CD4-positive, alpha-beta T cell (primary cell): Measurements from ENCODE around the gene NDRG2. TPM values are rescaled to one million over a fixed set of nuclear protein-coding genes. Genes with fewer than 3 reads are reported as not detected.
A peak's percentile ranks its signal among the peaks of the same experiment; 100 is the strongest.

Source experiments
- ATAC-seq: fragments of 200-7000 bp; cut with Tn5 transposase; one replicate; pipeline ENCODE4 v1.10.0; 2022; ENCODE audit warnings: mild to moderate bottlenecking; ENCODE audit not compliant: poor library complexity
- CTCF ChIA-PET: fragments of 350-600 bp; sonication (Branson Sonifier 250); formaldehyde crosslinking; loops from one replicate; lab custom pipeline; 2021; ENCODE audit warnings: antibody characterized with exemption, inconsistent platforms; lab: Charles Lee
- POLR2A ChIA-PET: fragments of 350-600 bp; sonication (Branson Sonifier 250); formaldehyde crosslinking; loops from one replicate; lab custom pipeline; 2021; ENCODE audit warnings: antibody characterized with exemption, inconsistent platforms; lab: Charles Lee
- DNase-seq, 14 experiments: peaks; one replicate each; pipeline ENCODE4 v3.0.0-alpha.2; 2013 to 2020; ENCODE audit warnings: mixed read lengths in 2 of 14
- H3K27ac ChIP-seq, 2 donors: one replicate each; pipeline versions ENCODE4 v1.5.1 to v1.7.0; 2013; ENCODE audit warnings: low read length in 2 of 2, low read depth in 1 of 2, mild to moderate bottlenecking in 1 of 2
- H3K27me3 ChIP-seq, 2 experiments: 1 replicate in 1 of 2; 2 replicates in 1 of 2; pipeline versions ENCODE4 v1.6.1 to v1.7.0; 2013; ENCODE audit warnings: low read length in 2 of 2, control low read depth in 1 of 2, mild to moderate bottlenecking in 1 of 2, moderate library complexity in 1 of 2; ENCODE audit not compliant: insufficient read depth in 2 of 2, control insufficient read depth in 1 of 2
- H3K36me3 ChIP-seq: one replicate; pipeline ENCODE4 v1.6.1; 2013; ENCODE audit warnings: low read length, control low read depth; ENCODE audit not compliant: insufficient read depth
- H3K4me1 ChIP-seq: one replicate; pipeline ENCODE4 v1.6.1; 2013; ENCODE audit warnings: low read length, control low read depth; ENCODE audit not compliant: insufficient read depth
- H3K4me3 ChIP-seq: one replicate; pipeline ENCODE4 v1.5.1; 2013; ENCODE audit warnings: mild to moderate bottlenecking, low read length, moderate library complexity
- H3K9me3 ChIP-seq, 2 experiments: 1 replicate in 1 of 2; 2 replicates in 1 of 2; pipeline versions ENCODE4 v1.6.1 to v1.7.0; 2013; ENCODE audit warnings: low read length in 2 of 2, mild to moderate bottlenecking in 2 of 2, control low read depth in 1 of 2, moderate library complexity in 1 of 2; ENCODE audit not compliant: control insufficient read depth in 1 of 2, insufficient read depth in 1 of 2
- H3K27ac Mint-ChIP-seq: one replicate; pipeline ENCODE4 v1.8.0; 2020; ENCODE audit warnings: mixed read lengths
- H3K27me3 Mint-ChIP-seq: one replicate; pipeline ENCODE4 v1.8.0; 2021; ENCODE audit warnings: mixed read lengths
- H3K36me3 Mint-ChIP-seq: one replicate; pipeline ENCODE4 v1.8.0; 2021; ENCODE audit warnings: low read depth, mixed read lengths
- H3K4me1 Mint-ChIP-seq: one replicate; pipeline ENCODE4 v1.8.0; 2021; ENCODE audit warnings: low read depth, mixed read lengths
- H3K4me3 Mint-ChIP-seq: one replicate; pipeline ENCODE4 v1.8.0; 2020; ENCODE audit warnings: mild to moderate bottlenecking, mixed read lengths
- H3K9me3 Mint-ChIP-seq: one replicate; pipeline ENCODE4 v1.8.0; 2020; ENCODE audit warnings: mixed read lengths
- intact Hi-C, 2 experiments: fragments of 100-400 bp; cut with DNase I in 1 of 2; cut with micrococcal nuclease in 1 of 2; formaldehyde crosslinking; loops; one replicate each; pipeline versions ENCODE4 v1.15.1 to v1.9.0; 2023 to 2025; cut with DNase I, micrococcal nuclease
- total RNA-seq, 174 experiments: library from RNA in 2 of 174; stranded (reverse) in 2 of 174; gene quantifications; one replicate each; pipeline ENCODE4 v1.2.3 and lab custom pipeline; 2021 to 2026
- TF ChIP-seq, protein P1 (sequence below): fragments of 200-600 bp; IDR thresholded peaks from one replicate; pipeline ENCODE4 v1.8.0; 2022; ENCODE audit warnings: antibody characterized with exemption, mild to moderate bottlenecking

The NDRG2 gene
- total RNA-seq, 2 experiments from 2014 or later = 26.7 to 28.6 TPM

GRCh38 chr14:21068521-21069387 is 43.9 kb upstream of the NDRG2 start:
- peaks cover 37% of the 10 kb centered on the region for H3K4me1 ChIP-seq
- Mint-ChIP-seq H3K9me3 (no peaks in the 10 kb centered on the region), H3K4me1 (peaks cover 37% of the 10 kb centered on the region), H3K36me3 (no peaks in the 10 kb centered on the region), H3K4me3 (peak overlapping the region; percentile 80), H3K27me3 (peaks cover 89% of the 10 kb centered on the region), H3K27ac (no peak overlapping the region)
- no peaks in the 10 kb centered on the region for H3K36me3 ChIP-seq
- peak in 10 of 14 experiments; percentile 25 to 85 (median 48) for DNase-seq
- no peak overlapping the region for H3K27ac ChIP-seq
- CTCF ChIA-PET = interaction anchor here (0.7 to 3.5 kb wide), 15 partner anchors 15 to 67 kb away, joined by 3 to 66 read pairs (median 4); partner anchors contain the start of gene TMEM253
- ATAC-seq = peak; percentile 58
- H3K9me3 ChIP-seq = peaks cover 0 to 13% of the 10 kb centered on the region in 2 experiments
- H3K4me3 ChIP-seq = peak overlapping the region; percentile 51
- intact Hi-C loops = loop anchor here (1.0 kb wide), 2 partner anchors 24 to 36 kb away; no protein-coding TSS in a partner anchor
- TF ChIP-seq, protein P1, sequence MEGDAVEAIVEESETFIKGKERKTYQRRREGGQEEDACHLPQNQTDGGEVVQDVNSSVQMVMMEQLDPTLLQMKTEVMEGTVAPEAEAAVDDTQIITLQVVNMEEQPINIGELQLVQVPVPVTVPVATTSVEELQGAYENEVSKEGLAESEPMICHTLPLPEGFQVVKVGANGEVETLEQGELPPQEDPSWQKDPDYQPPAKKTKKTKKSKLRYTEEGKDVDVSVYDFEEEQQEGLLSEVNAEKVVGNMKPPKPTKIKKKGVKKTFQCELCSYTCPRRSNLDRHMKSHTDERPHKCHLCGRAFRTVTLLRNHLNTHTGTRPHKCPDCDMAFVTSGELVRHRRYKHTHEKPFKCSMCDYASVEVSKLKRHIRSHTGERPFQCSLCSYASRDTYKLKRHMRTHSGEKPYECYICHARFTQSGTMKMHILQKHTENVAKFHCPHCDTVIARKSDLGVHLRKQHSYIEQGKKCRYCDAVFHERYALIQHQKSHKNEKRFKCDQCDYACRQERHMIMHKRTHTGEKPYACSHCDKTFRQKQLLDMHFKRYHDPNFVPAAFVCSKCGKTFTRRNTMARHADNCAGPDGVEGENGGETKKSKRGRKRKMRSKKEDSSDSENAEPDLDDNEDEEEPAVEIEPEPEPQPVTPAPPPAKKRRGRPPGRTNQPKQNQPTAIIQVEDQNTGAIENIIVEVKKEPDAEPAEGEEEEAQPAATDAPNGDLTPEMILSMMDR = peak; percentile 47
- peaks cover 44 to 65% of the 10 kb centered on the region in 2 experiments for H3K27me3 ChIP-seq
- POLR2A ChIA-PET = interaction anchor here (1.5 to 3.6 kb wide), 4 partner anchors 19 to 54 kb away, joined by 5 to 37 read pairs (median 6); no protein-coding TSS in a partner anchor

GRCh38 chr14:21066882-21067502 is 42.1 kb upstream of the NDRG2 start:
- Histone ChIP-seq H3K36me3 (no peaks in the 10 kb centered on the region), H3K4me1 (peaks cover 35% of the 10 kb centered on the region), H3K9me3 (peaks cover 0 to 13% of the 10 kb centered on the region in 2 experiments), H3K27ac (no peak overlapping the region), H3K27me3 (peaks cover 41 to 60% of the 10 kb centered on the region in 2 experiments), H3K4me3 (no peak overlapping the region)
- Mint-ChIP-seq H3K27me3 (peaks cover 88% of the 10 kb centered on the region), H3K27ac (no peak overlapping the region), H3K9me3 (no peaks in the 10 kb centered on the region), H3K4me3 (no peak overlapping the region), H3K4me1 (peaks cover 32% of the 10 kb centered on the region), H3K36me3 (no peaks in the 10 kb centered on the region)
- peak in 4 of 14 experiments; percentile 21 to 66 (median 44) for DNase-seq
- POLR2A ChIA-PET = interaction anchor here (3.6 kb wide), 1 partner anchor 37 kb away, joined by 37 read pairs; no protein-coding TSS in a partner anchor
- TF ChIP-seq, protein P1 = peak; percentile 24
- ATAC-seq = peak; percentile 31
- CTCF ChIA-PET = interaction anchor here (1.0 to 3.5 kb wide), 6 partner anchors 21 to 61 kb away, joined by 3 to 66 read pairs (median 36); no protein-coding TSS in a partner anchor
- intact Hi-C loops = loop anchor here in 1 of 2 experiments (1.0 kb wide), 1 partner anchor 25 kb away; no protein-coding TSS in a partner anchor

- ChIA-PET CTCF (interaction anchor here (1.2 kb wide), 2 partner anchors 29 to 42 kb away, joined by 4 to 6 read pairs; no protein-coding TSS in a partner anchor), POLR2A (no interaction called here)
- Mint-ChIP-seq H3K27ac (no peak overlapping the region), H3K27me3 (peaks cover 79% of the 10 kb centered on the region), H3K4me3 (no peak overlapping the region), H3K9me3 (no peaks in the 10 kb centered on the region), H3K4me1 (peaks cover 4% of the 10 kb centered on the region), H3K36me3 (no peaks in the 10 kb centered on the region)
- Histone ChIP-seq H3K4me3 (no peak overlapping the region), H3K27ac (no peak overlapping the region), H3K36me3 (no peaks in the 10 kb centered on the region), H3K4me1 (peaks cover 2% of the 10 kb centered on the region), H3K27me3 (peaks cover 18 to 28% of the 10 kb centered on the region in 2 experiments), H3K9me3 (no peaks in the 10 kb centered on the region)
- intact Hi-C loops = no loop called here
- DNase-seq (no peak), ATAC-seq (no peak)
- TF ChIP-seq, protein P1 = no peak
Measured at GRCh38 chr14:21063479-21063878, 38.6 kb upstream of the NDRG2 start.
